GM12872 (cell line): ENCODE results near the gene SMTN.

Source experiments
- TF ChIP-seq, protein P1 (sequence below): IDR thresholded peaks from 3 replicates; pipeline ENCODE4 v1.5.1; 2011; ENCODE audit warnings: low read depth, mild to moderate bottlenecking, low read length, moderate library complexity; ENCODE audit not compliant: insufficient read depth

Gene SMTN

DNA sequence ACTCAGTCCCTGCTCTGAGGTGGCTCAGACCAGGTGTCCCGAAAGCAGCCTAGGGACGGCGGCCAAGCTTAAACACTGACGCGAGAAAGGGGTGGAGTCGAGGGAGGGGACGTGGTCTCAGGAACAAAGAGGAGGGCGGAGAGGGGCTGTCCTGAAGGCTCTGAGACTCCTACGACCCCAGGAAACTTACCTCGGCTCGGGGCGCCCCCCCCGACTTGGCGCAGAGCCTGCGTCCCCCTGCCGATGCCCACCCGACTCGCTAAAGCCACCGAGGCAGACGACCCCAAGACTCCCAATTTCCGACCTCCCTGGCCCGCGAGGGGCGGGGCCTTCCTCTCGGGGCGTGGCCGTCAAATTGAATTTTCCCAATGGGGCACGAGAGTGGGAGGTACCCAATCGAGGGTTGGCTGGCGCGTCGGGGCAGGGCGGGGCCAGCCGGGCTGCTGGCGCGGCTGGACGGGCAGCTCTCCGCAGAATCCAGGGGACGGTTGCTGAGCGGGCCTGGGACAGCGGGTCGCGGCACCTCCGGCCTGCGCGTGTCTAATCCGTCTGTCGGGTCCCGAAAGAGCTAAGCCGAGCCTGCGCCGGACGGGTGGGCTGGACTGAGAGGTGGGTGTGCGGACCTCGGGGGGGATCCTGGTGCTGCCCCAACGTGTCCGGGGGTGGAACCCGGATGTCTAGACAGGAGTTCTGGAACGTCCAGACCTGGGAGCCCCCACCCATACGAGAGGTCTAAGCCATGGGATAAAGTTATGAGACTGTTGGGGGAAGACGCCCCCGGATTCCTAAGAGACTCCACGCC lies at the start of gene SMTN:
Gene SMTN, plus strand, starts transcription at position 471 of the 802 bp plus-strand sequence. CDS start 1,941 bp downstream, outside the sequence.
- TF ChIP-seq, protein P1, sequence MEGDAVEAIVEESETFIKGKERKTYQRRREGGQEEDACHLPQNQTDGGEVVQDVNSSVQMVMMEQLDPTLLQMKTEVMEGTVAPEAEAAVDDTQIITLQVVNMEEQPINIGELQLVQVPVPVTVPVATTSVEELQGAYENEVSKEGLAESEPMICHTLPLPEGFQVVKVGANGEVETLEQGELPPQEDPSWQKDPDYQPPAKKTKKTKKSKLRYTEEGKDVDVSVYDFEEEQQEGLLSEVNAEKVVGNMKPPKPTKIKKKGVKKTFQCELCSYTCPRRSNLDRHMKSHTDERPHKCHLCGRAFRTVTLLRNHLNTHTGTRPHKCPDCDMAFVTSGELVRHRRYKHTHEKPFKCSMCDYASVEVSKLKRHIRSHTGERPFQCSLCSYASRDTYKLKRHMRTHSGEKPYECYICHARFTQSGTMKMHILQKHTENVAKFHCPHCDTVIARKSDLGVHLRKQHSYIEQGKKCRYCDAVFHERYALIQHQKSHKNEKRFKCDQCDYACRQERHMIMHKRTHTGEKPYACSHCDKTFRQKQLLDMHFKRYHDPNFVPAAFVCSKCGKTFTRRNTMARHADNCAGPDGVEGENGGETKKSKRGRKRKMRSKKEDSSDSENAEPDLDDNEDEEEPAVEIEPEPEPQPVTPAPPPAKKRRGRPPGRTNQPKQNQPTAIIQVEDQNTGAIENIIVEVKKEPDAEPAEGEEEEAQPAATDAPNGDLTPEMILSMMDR, result 0 out of 3 replicates have a peak, but pooled peaks have one; percentile 6

DNA sequence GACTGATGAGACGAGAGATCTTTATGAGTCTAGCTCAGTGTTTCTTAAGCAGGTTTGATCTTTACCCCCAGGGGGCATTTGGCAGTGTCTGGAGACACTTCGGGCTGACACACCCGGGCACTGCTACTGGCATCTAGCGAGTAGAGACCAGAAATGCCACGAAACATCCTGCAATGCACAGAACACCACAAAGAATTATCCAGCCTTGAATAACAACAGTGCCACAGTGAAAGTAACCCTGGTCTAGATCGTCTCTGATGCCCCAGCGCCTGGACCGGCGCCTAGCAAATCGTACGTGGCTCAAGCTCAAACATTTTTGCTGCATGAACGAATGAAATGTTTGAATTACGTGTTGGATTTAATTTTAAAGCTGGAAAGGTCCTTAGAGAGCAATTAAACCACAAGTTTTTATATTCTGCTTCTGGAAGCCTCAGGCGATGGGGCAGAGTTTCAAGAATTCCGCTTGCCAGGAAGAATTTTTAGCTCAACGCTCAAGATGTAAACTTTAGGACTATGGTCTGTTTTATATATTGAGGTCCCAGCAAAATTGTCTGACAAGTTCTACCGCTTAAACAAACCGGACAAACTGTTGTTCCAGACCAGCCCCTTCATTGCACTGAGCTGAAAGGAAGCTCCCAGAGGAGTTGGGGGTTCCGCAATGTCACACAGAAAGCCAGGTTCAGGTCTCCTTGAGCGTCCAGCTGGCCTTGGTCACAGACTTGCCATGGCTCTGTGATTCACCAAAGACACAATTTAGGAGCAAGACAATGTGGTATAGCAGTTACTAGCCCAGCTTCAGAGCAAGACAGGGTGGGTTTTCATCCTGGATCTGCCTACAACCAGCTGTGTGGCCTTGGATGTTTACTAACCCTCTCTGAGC lies 44.2 kb upstream of the SMTN start:
- TF ChIP-seq, protein P1, result no peak

DNA sequence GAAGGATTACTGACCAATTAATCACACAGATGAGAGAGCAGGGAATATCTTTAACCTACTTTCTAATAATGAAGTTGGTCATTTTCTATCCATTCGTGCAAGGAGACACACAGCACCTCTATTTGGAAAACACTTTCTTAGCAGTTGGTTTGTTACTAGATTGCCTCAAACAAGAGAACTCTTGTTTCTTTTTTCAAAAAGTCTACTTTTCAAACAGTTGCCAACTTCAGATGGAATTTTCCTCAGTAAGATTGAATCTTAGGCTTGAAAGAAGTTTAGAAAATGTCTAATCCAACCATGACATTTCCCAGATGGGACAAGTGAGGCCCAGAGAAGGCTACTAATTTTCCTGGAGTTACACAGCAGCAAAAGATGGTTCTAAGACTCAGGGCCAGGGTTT lies 42.4 kb upstream of the SMTN start:
- TF ChIP-seq, protein P1, result no peak

DNA sequence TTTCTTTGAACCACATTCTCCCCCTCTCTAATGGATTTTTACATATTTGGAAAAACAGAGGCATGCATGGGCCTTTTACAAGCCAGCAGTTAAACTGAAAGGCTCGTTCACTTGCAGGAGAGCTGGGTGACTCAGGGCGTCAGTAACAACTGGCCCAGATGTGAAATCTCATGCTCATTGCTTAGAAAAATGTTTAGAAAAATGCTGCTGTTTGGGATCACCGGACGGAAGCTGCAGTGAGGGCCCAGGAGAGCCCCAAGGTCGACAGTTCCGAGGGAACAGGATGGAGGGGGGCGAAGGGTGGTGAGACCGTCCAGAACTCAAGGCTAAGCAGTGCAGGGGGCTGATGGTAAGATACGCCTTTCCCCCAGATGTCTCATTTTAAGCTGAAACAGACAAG lies 41.7 kb upstream of the SMTN start:
- TF ChIP-seq, protein P1, result no peak

DNA sequence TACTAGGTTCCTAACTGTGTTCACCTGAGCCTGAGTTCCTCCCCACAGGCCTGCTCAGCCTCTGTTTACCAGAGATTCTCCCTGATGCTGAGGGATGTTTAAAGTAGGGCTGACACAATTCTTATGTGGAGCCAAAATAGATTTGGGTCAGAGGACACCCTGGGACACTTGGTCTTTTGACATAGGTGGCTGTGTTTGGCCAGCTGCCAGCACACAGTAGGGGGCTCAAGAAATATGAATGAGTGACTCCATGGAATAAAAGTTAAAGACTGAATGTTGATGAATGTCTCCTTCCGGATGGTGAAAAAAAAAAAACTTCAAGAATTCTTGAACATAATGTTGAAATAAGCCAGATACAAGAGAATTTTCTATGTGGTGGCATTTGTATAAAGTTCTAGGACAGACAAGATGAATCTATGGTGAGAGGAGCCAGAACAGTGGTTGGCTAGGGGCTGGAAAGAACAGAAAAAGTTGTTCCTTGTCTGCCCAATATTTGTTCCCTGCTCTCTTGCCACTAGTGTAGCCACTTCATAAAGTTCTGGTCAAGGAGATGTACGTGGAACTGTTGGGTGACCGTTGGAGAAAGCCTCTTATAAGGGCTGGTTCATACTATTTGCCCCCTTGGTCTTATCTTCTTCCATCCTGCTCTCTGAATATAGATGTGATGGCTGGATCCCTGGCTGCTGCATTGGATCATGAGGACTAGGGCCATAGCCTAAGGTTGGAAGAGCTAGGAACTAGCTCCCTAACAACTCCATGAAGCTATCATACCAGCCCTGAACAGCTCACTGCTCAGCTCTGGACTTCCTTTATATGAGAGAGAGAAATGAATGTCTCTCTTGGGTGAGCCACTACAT lies 40.3 kb upstream of the SMTN start:
- TF ChIP-seq, protein P1, result no peak

DNA sequence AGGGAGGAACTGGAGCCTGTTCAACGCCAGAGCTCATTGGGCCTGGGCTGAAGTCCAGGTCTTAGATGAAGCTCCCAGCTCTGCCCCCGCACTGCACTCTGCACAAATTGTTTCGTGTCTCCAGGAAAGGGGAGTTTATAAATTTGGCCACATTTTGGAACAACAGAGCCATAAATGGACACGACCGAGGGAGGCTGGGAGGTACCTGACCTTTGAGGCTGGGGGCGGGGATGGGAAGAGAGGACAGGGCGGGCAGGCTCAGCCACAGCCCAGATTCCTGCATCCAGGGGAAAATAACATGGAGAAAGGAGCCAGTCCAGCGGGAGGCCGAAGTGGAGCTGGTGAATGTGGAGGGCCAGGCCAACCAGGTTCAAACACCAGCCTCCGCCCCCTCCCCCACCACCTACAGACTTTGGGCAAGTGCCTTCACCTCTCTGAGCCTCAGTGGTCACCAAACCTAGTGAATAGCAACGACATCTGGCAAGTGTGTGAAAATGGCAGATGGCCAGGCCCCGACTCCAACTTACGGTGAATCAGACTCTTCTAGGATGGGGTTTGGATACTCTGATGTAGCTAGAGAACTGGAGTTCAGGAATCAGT lies 36.8 kb upstream of the SMTN start:
- TF ChIP-seq, protein P1, result no peak
